Effector CD4-positive, alpha-beta T cell (primary cell): Measurements from ENCODE around the gene SUPT4H1.

ENCODE experiments used
- DNase-seq: peaks from one replicate; pipeline ENCODE4 v3.0.0-alpha.2; 2020

The SUPT4H1 gene

GRCh38 chr17:58328195-58329034, 23.6 kb downstream of the SUPT4H1 start, which contains the start of gene TSPOAP1:
TSPOAP1 (minus strand) TSS chr17:58328795; CDS start chr17:58327920, 875 bp downstream.
- peak; percentile 52 for DNase-seq

- no peak for DNase-seq
Observed at GRCh38 chr17:58327363-58328194, 24.4 kb downstream of the SUPT4H1 start.

- no peak for DNase-seq
Observed at GRCh38 chr17:58326609-58327362, 25.2 kb downstream of the SUPT4H1 start.

GRCh38 chr17:58325976-58326468, 26.0 kb downstream of the SUPT4H1 start:
- DNase-seq = no peak

- DNase-seq = no peak
Observed at GRCh38 chr17:58325289-58325726, 26.7 kb downstream of the SUPT4H1 start.

GRCh38 chr17:58324409-58325288, 27.4 kb downstream of the SUPT4H1 start:
- DNase-seq = no peak

GRCh38 chr17:58324056-58324408, 28.0 kb downstream of the SUPT4H1 start:
- DNase-seq = no peak

- no peak for DNase-seq
Observed at GRCh38 chr17:58323366-58324055, 28.5 kb downstream of the SUPT4H1 start.

- DNase-seq = no peak
Observed at GRCh38 chr17:58322581-58323185, 29.3 kb downstream of the SUPT4H1 start.

GRCh38 chr17:58321571-58322525, 30.2 kb downstream of the SUPT4H1 start:
- no peak for DNase-seq

- no peak for DNase-seq
Observed at GRCh38 chr17:58320570-58321323, 31.3 kb downstream of the SUPT4H1 start.

GRCh38 chr17:58320163-58320558, 31.8 kb downstream of the SUPT4H1 start:
- no peak for DNase-seq

- DNase-seq = no peak
Observed at GRCh38 chr17:58319173-58320162, 32.5 kb downstream of the SUPT4H1 start.

GRCh38 chr17:58318627-58319172, 33.3 kb downstream of the SUPT4H1 start:
- no peak for DNase-seq

GRCh38 chr17:58318065-58318481, 33.9 kb downstream of the SUPT4H1 start:
- DNase-seq = no peak

- DNase-seq = peak; percentile 67
Observed at GRCh38 chr17:58317421-58318064, 34.5 kb downstream of the SUPT4H1 start.
